GM18909 (cell line): ENCODE results near the gene SLC22A5.

Experiments
- ATAC-seq: cut with Tn5 transposase; IDR thresholded peaks from one replicate; pipeline ENCODE4 v1.9.1; 2021; ENCODE audit warnings: mild to moderate bottlenecking; ENCODE audit not compliant: unreplicated experiment, poor library complexity

Gene SLC22A5

GRCh38 chr5:132364319-132364718 is 5.2 kb upstream of the SLC22A5 start:
- no peak for ATAC-seq

GRCh38 chr5:132365213-132365612 is 4.3 kb upstream of the SLC22A5 start:
- ATAC-seq = no peak

- ATAC-seq = no peak
These were observed 1.3 kb upstream of the SLC22A5 start for GRCh38 chr5:132368186-132368585.

DNA sequence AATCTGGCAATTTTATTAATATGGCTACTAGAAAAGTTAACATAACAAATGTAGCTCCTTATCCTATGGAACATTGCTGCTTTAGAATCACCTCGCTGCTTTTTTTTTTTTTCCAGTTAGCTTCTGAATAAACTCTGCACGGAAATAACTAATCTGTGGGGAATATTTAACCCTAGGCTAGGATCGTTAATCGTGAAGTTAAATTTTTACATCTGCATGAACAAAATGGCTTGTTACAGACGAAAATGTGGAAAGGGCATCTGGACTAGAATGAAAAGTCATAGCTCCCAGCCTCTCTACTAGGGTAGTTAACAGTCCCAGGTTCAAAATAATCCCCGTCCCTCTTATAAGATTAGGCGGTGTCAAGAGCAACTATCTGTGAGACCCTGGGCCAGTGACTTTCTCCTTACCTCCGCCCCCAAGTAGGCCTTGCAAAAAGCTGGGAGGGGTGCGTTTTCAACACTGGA is 470 bp upstream of the SLC22A5 start:
- ATAC-seq = no peak

GRCh38 chr5:132370181-132370970 is 866 bp downstream of the SLC22A5 start:
- ATAC-seq = no peak

- ATAC-seq = no peak
These were observed 1.6 kb downstream of the SLC22A5 start for GRCh38 chr5:132370971-132371602.

- no peak for ATAC-seq
These were observed 2.1 kb downstream of the SLC22A5 start for GRCh38 chr5:132371603-132371994.

GRCh38 chr5:132372127-132372526 is 2.6 kb downstream of the SLC22A5 start:
- ATAC-seq = no peak

GRCh38 chr5:132372542-132372941 is 3.0 kb downstream of the SLC22A5 start:
- no peak for ATAC-seq

DNA sequence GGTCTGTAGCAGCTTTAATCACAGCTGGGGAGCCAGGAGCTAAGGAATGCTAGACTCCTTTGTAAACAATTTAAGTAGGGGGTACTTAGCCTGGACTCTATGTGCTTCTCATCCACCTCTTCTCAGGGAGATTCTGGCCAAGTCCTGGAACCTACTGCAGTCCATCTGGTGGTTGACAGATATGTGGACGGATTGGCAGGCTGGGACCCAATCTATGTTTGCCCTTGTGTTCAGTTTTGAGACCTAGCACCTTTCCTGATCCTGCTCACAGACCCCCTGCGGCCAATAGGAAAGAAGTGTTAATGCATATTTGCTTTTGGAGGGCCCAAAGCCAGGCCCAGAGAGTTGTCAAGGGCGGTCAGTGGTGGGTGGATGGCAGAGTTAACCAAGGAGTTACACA is 6.4 kb downstream of the SLC22A5 start:
- no peak for ATAC-seq

GRCh38 chr5:132376694-132377641 is 7.5 kb downstream of the SLC22A5 start:
- no peak for ATAC-seq

DNA sequence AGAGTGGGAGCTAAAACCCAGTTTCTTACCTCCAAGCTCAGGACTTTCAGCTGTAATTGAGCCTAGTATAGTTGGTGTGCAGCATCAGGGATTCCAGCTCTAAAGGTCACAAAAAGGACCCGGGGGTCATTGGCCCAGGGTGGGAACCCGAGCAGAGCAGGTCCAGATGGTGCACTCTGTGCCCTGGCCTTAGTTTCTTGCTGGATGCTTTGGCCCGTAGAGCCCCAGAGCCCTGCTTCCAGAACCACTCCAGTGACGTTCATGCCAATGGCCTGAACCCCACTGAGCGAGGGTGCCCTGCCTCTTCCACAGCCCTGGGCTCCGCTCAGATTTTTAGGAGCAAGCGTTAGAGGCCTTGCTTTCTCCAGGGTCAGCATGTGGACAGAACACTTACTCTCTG is 8.2 kb downstream of the SLC22A5 start:
- no peak for ATAC-seq

DNA sequence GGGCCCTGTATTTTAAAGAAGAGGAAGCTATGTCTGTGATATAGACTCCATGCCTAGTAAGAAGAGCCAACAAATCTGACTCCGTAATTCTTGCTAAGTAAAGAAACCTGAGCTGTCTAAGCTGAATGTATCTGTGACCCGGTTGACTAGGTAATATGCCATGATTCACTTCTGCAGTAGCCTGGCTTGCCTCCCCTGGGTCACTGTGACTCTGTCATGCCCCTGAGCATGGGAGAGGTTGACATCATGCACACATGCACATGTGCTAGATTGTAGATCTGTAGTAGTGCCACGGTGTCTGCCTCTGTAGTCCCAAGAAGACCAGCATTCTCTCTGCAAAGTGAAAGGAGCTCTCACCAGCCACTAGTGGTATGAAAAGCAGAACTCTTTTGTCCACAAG is 9.1 kb downstream of the SLC22A5 start:
- no peak for ATAC-seq

DNA sequence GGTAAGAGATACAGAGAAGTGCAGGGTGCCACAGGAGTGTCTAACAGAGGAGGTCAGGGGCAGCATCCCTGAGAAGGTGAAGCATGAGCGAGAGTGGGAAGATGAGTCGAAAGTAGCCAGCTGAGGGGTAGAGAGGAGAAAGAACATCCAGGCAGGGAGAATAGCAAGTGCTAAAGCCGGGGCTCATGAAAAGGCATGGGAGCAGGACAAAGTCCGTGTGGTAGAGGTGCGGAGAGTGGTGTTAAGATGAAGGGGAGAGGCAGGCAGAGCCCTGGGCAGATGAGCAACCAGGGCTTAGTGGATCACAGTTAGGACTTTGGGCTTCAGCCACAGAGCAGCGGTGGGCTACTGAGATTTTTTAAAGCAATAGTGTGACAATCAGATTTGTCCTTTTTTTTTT is 10.5 kb downstream of the SLC22A5 start:
- ATAC-seq = no peak

DNA sequence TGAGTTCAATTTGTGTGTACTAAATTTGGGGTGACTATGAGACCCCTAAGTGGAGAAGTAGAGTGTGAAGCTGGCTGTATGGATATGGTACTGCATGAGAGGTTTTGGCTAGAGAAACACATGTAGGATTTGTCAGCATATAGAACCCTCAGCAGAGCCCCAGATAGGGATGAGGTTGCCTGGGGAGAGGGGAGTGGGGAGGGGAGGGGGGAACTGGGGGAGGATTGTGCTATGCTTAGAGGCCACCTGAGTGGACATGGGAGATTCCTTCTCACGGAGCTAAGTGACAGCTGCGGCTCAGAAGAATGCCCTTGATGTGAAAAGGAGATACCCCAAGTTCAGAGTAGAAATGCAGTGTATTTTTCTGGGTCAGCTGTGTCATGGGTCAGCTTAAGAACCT is 11.2 kb downstream of the SLC22A5 start:
- no peak for ATAC-seq

GRCh38 chr5:132381614-132382013 is 12.1 kb downstream of the SLC22A5 start:
- no peak for ATAC-seq

DNA sequence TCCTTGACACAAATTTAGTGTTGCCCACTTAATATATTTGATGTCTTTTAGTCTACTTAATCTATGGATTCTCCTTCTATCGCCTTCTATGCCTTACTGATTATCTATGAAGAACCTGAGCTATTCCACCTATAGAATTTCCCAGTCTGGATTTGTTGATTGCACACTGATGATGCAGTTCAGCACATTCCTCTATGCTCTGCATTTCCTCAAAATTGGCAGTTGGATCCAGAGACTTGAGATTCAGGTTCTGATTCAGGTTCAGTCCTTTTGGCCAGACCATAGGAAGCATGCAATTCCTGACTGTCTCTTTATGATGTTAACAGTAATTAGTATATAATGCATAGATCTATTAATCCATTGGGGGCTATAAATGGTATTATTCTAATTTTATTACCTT is 13.8 kb downstream of the SLC22A5 start:
- ATAC-seq = no peak

- no peak for ATAC-seq
These were observed 14.5 kb downstream of the SLC22A5 start for GRCh38 chr5:132383984-132384383.

GRCh38 chr5:132384506-132385050 is 15.1 kb downstream of the SLC22A5 start:
- no peak for ATAC-seq

DNA sequence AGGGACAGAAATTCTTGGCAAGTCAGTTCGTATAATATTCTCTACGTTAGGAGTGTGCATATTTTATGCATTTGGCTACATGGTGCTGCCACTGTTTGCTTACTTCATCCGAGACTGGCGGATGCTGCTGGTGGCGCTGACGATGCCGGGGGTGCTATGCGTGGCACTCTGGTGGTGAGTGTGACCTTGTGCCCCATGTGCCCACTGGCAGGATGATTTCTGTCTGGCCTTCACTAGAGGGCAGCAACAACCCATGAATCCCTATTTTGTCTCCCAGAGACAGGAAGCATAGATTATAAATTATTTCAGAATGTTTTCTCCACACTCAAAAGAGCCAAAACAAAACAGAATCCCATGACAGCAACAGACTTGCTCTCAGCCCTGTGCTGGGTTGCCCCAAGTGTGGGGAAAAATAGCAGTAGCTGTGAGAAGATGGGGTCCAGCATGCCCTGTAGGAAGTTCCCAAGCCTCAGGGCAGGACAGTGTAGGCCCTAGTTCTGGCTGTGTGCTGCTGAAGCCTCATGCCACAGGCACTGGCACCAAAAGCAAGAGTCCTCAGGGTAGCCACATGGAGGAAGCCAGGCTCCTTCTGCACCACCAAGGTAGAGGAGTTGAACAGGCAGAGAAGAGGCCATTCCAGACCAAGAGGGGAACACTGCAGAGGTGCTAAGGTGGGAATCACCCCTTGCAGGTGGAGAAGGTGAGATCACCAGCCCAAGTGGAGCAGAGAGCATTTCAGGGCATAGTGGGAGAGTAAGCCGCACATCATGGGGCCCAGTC is 16.0 kb downstream of the SLC22A5 start:
- ATAC-seq = peak; percentile 44
